Fibroblast of skin of right quadriceps (primary cell): ENCODE results near the gene LIG1.
A peak's percentile ranks its signal among the peaks of the same experiment; 100 is the strongest.
"Not testable (repeated sequence)": the region's sequence is repeated elsewhere in the genome, so short reads cannot be mapped to it uniquely, and the experiment has no call there.

Experiments
- DNase-seq: peaks from one replicate; pipeline ENCODE4 v3.0.0-alpha.2; 2013

LIG1 gene

GRCh38 chr19:48120505-48120904, 49.6 kb downstream of the LIG1 start:
- DNase-seq = no peak

- no peak for DNase-seq
These were observed 52.0 kb downstream of the LIG1 start for GRCh38 chr19:48118131-48118517.

GRCh38 chr19:48117515-48118130, 52.5 kb downstream of the LIG1 start:
- no peak for DNase-seq

GRCh38 chr19:48113190-48113917, 56.8 kb downstream of the LIG1 start:
- no peak for DNase-seq

GRCh38 chr19:48111280-48111679, 58.9 kb downstream of the LIG1 start:
- no peak for DNase-seq

- peak; percentile 85 for DNase-seq
These were observed 59.7 kb downstream of the LIG1 start, which contains the start of gene PLA2G4C for GRCh38 chr19:48110350-48110966. TSS of gene PLA2G4C (minus strand) at chr19:48110817. CDS start at chr19:48106529, 4,288 bp downstream.

GRCh38 chr19:48108997-48109782, 61.0 kb downstream of the LIG1 start:
- no peak for DNase-seq

GRCh38 chr19:48103922-48104321, 66.2 kb downstream of the LIG1 start:
- no peak for DNase-seq

- peak; percentile 58 for DNase-seq
These were observed 67.0 kb downstream of the LIG1 start for GRCh38 chr19:48102870-48103751.

GRCh38 chr19:48095612-48096175, 74.5 kb downstream of the LIG1 start:
- peak; percentile 85 for DNase-seq

GRCh38 chr19:48094855-48095203, 75.3 kb downstream of the LIG1 start:
- no peak for DNase-seq

- DNase-seq = no peak
These were observed 75.9 kb downstream of the LIG1 start for GRCh38 chr19:48094129-48094854.

- DNase-seq = peak; percentile 98
These were observed 78.9 kb downstream of the LIG1 start for GRCh38 chr19:48091111-48091718.

GRCh38 chr19:48090281-48090802, 79.8 kb downstream of the LIG1 start:
- DNase-seq = peak; percentile 70

GRCh38 chr19:48088991-48089390, 81.2 kb downstream of the LIG1 start:
- not testable (repeated sequence) for DNase-seq

GRCh38 chr19:48085904-48086864, 84.0 kb downstream of the LIG1 start:
- no peak for DNase-seq

- no peak for DNase-seq
These were observed 85.1 kb downstream of the LIG1 start for GRCh38 chr19:48085076-48085475.

GRCh38 chr19:48081106-48081505, 89.0 kb downstream of the LIG1 start:
- DNase-seq = peak; percentile 63

GRCh38 chr19:48070177-48070769, 99.9 kb downstream of the LIG1 start:
- not testable (repeated sequence) for DNase-seq
